CD4-positive, alpha-beta T cell (primary cell): ENCODE results near the gene MAPT. TPM values are rescaled to one million over a fixed set of nuclear protein-coding genes. Genes with fewer than 3 reads are reported as not detected.

Source experiments
- ATAC-seq: fragments of 200-7000 bp; cut with Tn5 transposase; one replicate; pipeline ENCODE4 v1.10.0; 2022; ENCODE audit warnings: mild to moderate bottlenecking; ENCODE audit not compliant: poor library complexity
- CTCF ChIA-PET: fragments of 350-600 bp; sonication (Branson Sonifier 250); formaldehyde crosslinking; loops from one replicate; lab custom pipeline; 2021; ENCODE audit warnings: antibody characterized with exemption, inconsistent platforms; lab: Charles Lee
- POLR2A ChIA-PET: fragments of 350-600 bp; sonication (Branson Sonifier 250); formaldehyde crosslinking; loops from one replicate; lab custom pipeline; 2021; ENCODE audit warnings: antibody characterized with exemption, inconsistent platforms; lab: Charles Lee
- DNase-seq, 14 experiments: peaks; one replicate each; pipeline ENCODE4 v3.0.0-alpha.2; 2013 to 2020; ENCODE audit warnings: mixed read lengths in 2 of 14
- H3K27ac ChIP-seq, 2 donors: one replicate each; pipeline versions ENCODE4 v1.5.1 to v1.7.0; 2013; ENCODE audit warnings: low read length in 2 of 2, low read depth in 1 of 2, mild to moderate bottlenecking in 1 of 2
- H3K27me3 ChIP-seq, 2 experiments: 1 replicate in 1 of 2; 2 replicates in 1 of 2; pipeline versions ENCODE4 v1.6.1 to v1.7.0; 2013; ENCODE audit warnings: low read length in 2 of 2, control low read depth in 1 of 2, mild to moderate bottlenecking in 1 of 2, moderate library complexity in 1 of 2; ENCODE audit not compliant: insufficient read depth in 2 of 2, control insufficient read depth in 1 of 2
- H3K36me3 ChIP-seq: one replicate; pipeline ENCODE4 v1.6.1; 2013; ENCODE audit warnings: low read length, control low read depth; ENCODE audit not compliant: insufficient read depth
- H3K4me1 ChIP-seq: one replicate; pipeline ENCODE4 v1.6.1; 2013; ENCODE audit warnings: low read length, control low read depth; ENCODE audit not compliant: insufficient read depth
- H3K4me3 ChIP-seq: one replicate; pipeline ENCODE4 v1.5.1; 2013; ENCODE audit warnings: mild to moderate bottlenecking, low read length, moderate library complexity
- H3K9me3 ChIP-seq, 2 experiments: 1 replicate in 1 of 2; 2 replicates in 1 of 2; pipeline versions ENCODE4 v1.6.1 to v1.7.0; 2013; ENCODE audit warnings: low read length in 2 of 2, mild to moderate bottlenecking in 2 of 2, control low read depth in 1 of 2, moderate library complexity in 1 of 2; ENCODE audit not compliant: control insufficient read depth in 1 of 2, insufficient read depth in 1 of 2
- H3K27ac Mint-ChIP-seq: one replicate; pipeline ENCODE4 v1.8.0; 2020; ENCODE audit warnings: mixed read lengths
- H3K27me3 Mint-ChIP-seq: one replicate; pipeline ENCODE4 v1.8.0; 2021; ENCODE audit warnings: mixed read lengths
- H3K36me3 Mint-ChIP-seq: one replicate; pipeline ENCODE4 v1.8.0; 2021; ENCODE audit warnings: low read depth, mixed read lengths
- H3K4me1 Mint-ChIP-seq: one replicate; pipeline ENCODE4 v1.8.0; 2021; ENCODE audit warnings: low read depth, mixed read lengths
- H3K4me3 Mint-ChIP-seq: one replicate; pipeline ENCODE4 v1.8.0; 2020; ENCODE audit warnings: mild to moderate bottlenecking, mixed read lengths
- H3K9me3 Mint-ChIP-seq: one replicate; pipeline ENCODE4 v1.8.0; 2020; ENCODE audit warnings: mixed read lengths
- CTCF ChIP-seq: fragments of 200-600 bp; IDR thresholded peaks from one replicate; pipeline ENCODE4 v1.8.0; 2022; ENCODE audit warnings: antibody characterized with exemption, mild to moderate bottlenecking
- intact Hi-C, 2 experiments: fragments of 100-400 bp; cut with DNase I in 1 of 2; cut with micrococcal nuclease in 1 of 2; formaldehyde crosslinking; loops; one replicate each; pipeline versions ENCODE4 v1.15.1 to v1.9.0; 2023 to 2025; cut with DNase I, micrococcal nuclease
- total RNA-seq, 174 experiments: library from RNA in 2 of 174; stranded (reverse) in 2 of 174; gene quantifications; one replicate each; pipeline ENCODE4 v1.2.3 and lab custom pipeline; 2021 to 2026

Gene MAPT
- total RNA-seq, 2 experiments from 2014 or later, result 0.41 to 0.53 TPM

- peaks cover 0 to 4% of the 10 kb centered on the region in 2 experiments for H3K9me3 ChIP-seq
- Mint-ChIP-seq H3K4me1 (no peaks in the 10 kb centered on the region), H3K9me3 (peaks cover 3% of the 10 kb centered on the region), H3K36me3 (no peaks in the 10 kb centered on the region), H3K4me3 (no peak overlapping the region), H3K27ac (no peak overlapping the region), H3K27me3 (no peaks in the 10 kb centered on the region)
- no peaks in the 10 kb centered on the region for H3K27me3 ChIP-seq
- ATAC-seq, result no peak
- intact Hi-C loops, result no loop called here
- no peaks in the 10 kb centered on the region for H3K4me1 ChIP-seq
- CTCF ChIA-PET, result no interaction called here
- POLR2A ChIA-PET, result no interaction called here
- H3K27ac ChIP-seq, result no peak overlapping the region
- H3K36me3 ChIP-seq, result no peaks in the 10 kb centered on the region
- no peak for DNase-seq
- TF ChIP-seq CTCF, result no peak
- no peak overlapping the region for H3K4me3 ChIP-seq
Measured at GRCh38 chr17:45886852-45887251, 7.5 kb upstream of the MAPT start.

GRCh38 chr17:45888392-45888791 is 6.0 kb upstream of the MAPT start:
- Histone ChIP-seq H3K27ac (no peak overlapping the region), H3K9me3 (peaks cover 0 to 4% of the 10 kb centered on the region in 2 experiments), H3K27me3 (no peaks in the 10 kb centered on the region), H3K4me1 (no peaks in the 10 kb centered on the region), H3K4me3 (no peak overlapping the region), H3K36me3 (no peaks in the 10 kb centered on the region)
- no peaks in the 10 kb centered on the region for H3K4me1 Mint-ChIP-seq
- CTCF ChIA-PET, result no interaction called here
- intact Hi-C loops, result no loop called here
- peaks cover 3% of the 10 kb centered on the region for H3K9me3 Mint-ChIP-seq
- H3K27ac Mint-ChIP-seq, result no peak overlapping the region
- H3K4me3 Mint-ChIP-seq, result no peak overlapping the region
- H3K36me3 Mint-ChIP-seq, result no peaks in the 10 kb centered on the region
- no peak for DNase-seq
- no peak for TF ChIP-seq CTCF
- H3K27me3 Mint-ChIP-seq, result no peaks in the 10 kb centered on the region
- POLR2A ChIA-PET, result no interaction called here
- ATAC-seq, result no peak

- CTCF ChIA-PET, result no interaction called here
- Mint-ChIP-seq H3K9me3 (peaks cover under 1% of the 10 kb centered on the region), H3K27me3 (no peaks in the 10 kb centered on the region), H3K4me3 (no peak overlapping the region), H3K36me3 (no peaks in the 10 kb centered on the region), H3K4me1 (peaks cover 4% of the 10 kb centered on the region), H3K27ac (no peak overlapping the region)
- no peak overlapping the region for H3K4me3 ChIP-seq
- POLR2A ChIA-PET, result no interaction called here
- no peak for TF ChIP-seq CTCF
- H3K27me3 ChIP-seq, result no peaks in the 10 kb centered on the region
- intact Hi-C loops, result no loop called here
- DNase-seq (no peak), ATAC-seq (no peak)
- H3K4me1 ChIP-seq, result peaks cover 6% of the 10 kb centered on the region
- no peaks in the 10 kb centered on the region for H3K9me3 ChIP-seq
- no peak overlapping the region for H3K27ac ChIP-seq
- H3K36me3 ChIP-seq, result no peaks in the 10 kb centered on the region
Measured at GRCh38 chr17:45889579-45889978, 4.8 kb upstream of the MAPT start.
